Mucosa of descending colon (tissue), 3 donors: ENCODE data around the gene VSX1. TPM values are rescaled to one million over a fixed set of nuclear protein-coding genes. Genes with fewer than 3 reads are reported as not detected.

ENCODE experiments used
- ATAC-seq: fragments of 200-7000 bp; cut with Tn5 transposase; one replicate; pipeline ENCODE4 v1.9.1; 2020; ENCODE audit warnings: mild to moderate bottlenecking, moderate library complexity
- DNase-seq, 3 donors: peaks; one replicate each; pipeline ENCODE4 v3.0.0-alpha.2; 2020
- H3K36me3 ChIP-seq: fragments of 200-600 bp; one replicate; pipeline ENCODE4 v1.8.0; 2021; ENCODE audit warnings: low read depth, mild to moderate bottlenecking
- H3K4me1 ChIP-seq: fragments of 200-600 bp; one replicate; pipeline ENCODE4 v1.8.0; 2021; ENCODE audit warnings: low read depth, mild to moderate bottlenecking
- H3K4me3 ChIP-seq: fragments of 200-600 bp; one replicate; pipeline ENCODE4 v1.8.0; 2021; ENCODE audit warnings: mild to moderate bottlenecking
- H3K9me3 ChIP-seq: fragments of 200-600 bp; one replicate; pipeline ENCODE4 v1.8.0; 2021; ENCODE audit warnings: mild to moderate bottlenecking
- CTCF ChIP-seq: fragments of 200-600 bp; IDR thresholded peaks from one replicate; pipeline ENCODE4 v1.8.0; 2022; ENCODE audit warnings: antibody characterized with exemption, mild to moderate bottlenecking
- intact Hi-C, 2 donors: fragments of 100-400 bp; cut with DNase I in 1 of 2; cut with micrococcal nuclease in 1 of 2; formaldehyde crosslinking; loops; one replicate each; pipeline versions ENCODE4 v1.11.0 to v1.11.1; 2022; cut with DNase I, micrococcal nuclease
- total RNA-seq, 3 donors: library from RNA; stranded (reverse); fragmentation: NEBNext Ultra II Directional in 2 of 3; extraction: Animal tissue kit (Norgen Biotek cat#: 25700) in 2 of 3; gene quantifications; one replicate each; pipeline versions ENCODE4 v1.2.1 to v1.2.4, GENCODE V29; 2021 to 2023
- donor health status: DM: no; HTN: no; CAD: no; lungs with moderate emphysema.
- donor health status: DM: no; HTN: no; CAD: no.
- donor health status: DM: no; HTN: yes; CAD: no.

VSX1 gene
- total RNA-seq, 3 donors from 2014 or later: 0.22 TPM; not detected in 2

- Histone ChIP-seq H3K4me3 (no peak overlapping the region), H3K4me1 (no peaks in the 10 kb centered on the region), H3K36me3 (no peaks in the 10 kb centered on the region), H3K9me3 (no peaks in the 10 kb centered on the region)
- no peak for ATAC-seq
- intact Hi-C loops: no loop called here
- no peak for DNase-seq
- no peak for TF ChIP-seq CTCF
Measured at GRCh38 chr20:25071734-25072133, 10.2 kb downstream of the VSX1 start.

GRCh38 chr20:25070821-25071473 is 11.0 kb downstream of the VSX1 start:
- Histone ChIP-seq H3K4me3 (no peak overlapping the region), H3K36me3 (no peaks in the 10 kb centered on the region), H3K9me3 (no peaks in the 10 kb centered on the region), H3K4me1 (no peaks in the 10 kb centered on the region)
- ATAC-seq (no peak), DNase-seq (no peak)
- no peak for TF ChIP-seq CTCF
- intact Hi-C loops: no loop called here

- Histone ChIP-seq H3K9me3 (no peaks in the 10 kb centered on the region), H3K4me1 (peaks cover 7% of the 10 kb centered on the region), H3K4me3 (no peak overlapping the region), H3K36me3 (no peaks in the 10 kb centered on the region)
- ATAC-seq (no peak), DNase-seq (peak in 1 of 3 donors; percentile 13)
- no peak for TF ChIP-seq CTCF
- intact Hi-C loops: loop anchor here in 1 of 2 donors (2.0 kb wide), 1 partner anchor 73 kb away; no protein-coding TSS in a partner anchor
Measured at GRCh38 chr20:25067102-25067987, 14.6 kb downstream of the VSX1 start.

- TF ChIP-seq CTCF: no peak
- ATAC-seq: no peak
- intact Hi-C loops: loop anchor here in 1 of 2 donors (2.0 kb wide), 1 partner anchor 72 kb away; no protein-coding TSS in a partner anchor
- Histone ChIP-seq H3K4me3 (no peak overlapping the region), H3K9me3 (no peaks in the 10 kb centered on the region), H3K36me3 (no peaks in the 10 kb centered on the region), H3K4me1 (peaks cover 7% of the 10 kb centered on the region)
- peak in 1 of 3 donors; percentile 9 for DNase-seq
Measured at GRCh38 chr20:25066386-25066785, 15.6 kb downstream of the VSX1 start.

GRCh38 chr20:25065625-25066338 is 16.2 kb downstream of the VSX1 start:
- peaks cover 7% of the 10 kb centered on the region for H3K4me1 ChIP-seq
- intact Hi-C loops: loop anchor here (2.0 kb wide), 1 partner anchor 71 kb away; no protein-coding TSS in a partner anchor
- no peak for TF ChIP-seq CTCF
- peak in 2 of 3 donors; percentile 64 to 87 for DNase-seq
- no peaks in the 10 kb centered on the region for H3K9me3 ChIP-seq
- H3K36me3 ChIP-seq: no peaks in the 10 kb centered on the region
- no peak overlapping the region for H3K4me3 ChIP-seq
- ATAC-seq: peak; percentile 79
